ENCODE results near the gene MYD88.
"Not testable (repeated sequence)": the region's sequence is repeated elsewhere in the genome, so short reads cannot be mapped to it uniquely, and the experiment has no call there.

The MYD88 gene

DNA sequence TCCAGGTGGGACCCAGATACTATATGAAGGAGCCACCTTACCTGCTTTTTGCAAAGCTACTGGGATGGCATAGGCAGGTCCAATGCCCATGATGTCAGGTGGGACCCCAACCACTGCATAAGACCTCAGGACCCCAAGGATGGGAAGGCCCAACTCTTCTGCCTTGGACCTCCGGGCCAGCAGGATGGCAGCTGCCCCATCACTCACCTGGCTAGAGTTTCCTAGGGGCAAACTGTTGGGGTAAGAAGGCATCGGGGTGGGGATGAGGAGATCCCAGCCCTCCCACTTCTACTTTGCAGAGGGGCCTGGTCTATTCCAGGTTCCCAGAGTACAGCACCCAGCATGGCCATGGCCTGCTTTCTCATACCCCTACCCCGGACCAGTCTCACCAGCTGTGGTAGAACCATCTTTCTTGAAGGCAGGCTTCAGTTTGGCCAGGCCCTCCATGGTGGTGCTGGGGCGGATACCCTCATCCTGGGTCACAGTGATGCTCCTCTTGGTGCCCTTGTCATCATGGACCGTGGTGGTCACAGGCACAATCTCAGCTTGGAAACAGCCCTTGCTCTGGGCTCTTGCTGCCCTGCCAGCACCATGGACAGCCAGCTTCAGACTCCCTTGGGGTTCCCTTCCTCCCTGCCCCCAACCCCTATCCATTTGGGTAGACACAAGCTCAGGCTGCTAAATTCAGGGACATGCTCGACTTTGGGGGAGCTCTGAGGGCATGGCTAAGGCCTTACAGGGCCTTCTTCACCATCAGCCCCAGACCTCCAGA is 12.2 kb upstream of the MYD88 start:
- no peak for DNase-seq (ENCODE audit: low spot score)

DNA sequence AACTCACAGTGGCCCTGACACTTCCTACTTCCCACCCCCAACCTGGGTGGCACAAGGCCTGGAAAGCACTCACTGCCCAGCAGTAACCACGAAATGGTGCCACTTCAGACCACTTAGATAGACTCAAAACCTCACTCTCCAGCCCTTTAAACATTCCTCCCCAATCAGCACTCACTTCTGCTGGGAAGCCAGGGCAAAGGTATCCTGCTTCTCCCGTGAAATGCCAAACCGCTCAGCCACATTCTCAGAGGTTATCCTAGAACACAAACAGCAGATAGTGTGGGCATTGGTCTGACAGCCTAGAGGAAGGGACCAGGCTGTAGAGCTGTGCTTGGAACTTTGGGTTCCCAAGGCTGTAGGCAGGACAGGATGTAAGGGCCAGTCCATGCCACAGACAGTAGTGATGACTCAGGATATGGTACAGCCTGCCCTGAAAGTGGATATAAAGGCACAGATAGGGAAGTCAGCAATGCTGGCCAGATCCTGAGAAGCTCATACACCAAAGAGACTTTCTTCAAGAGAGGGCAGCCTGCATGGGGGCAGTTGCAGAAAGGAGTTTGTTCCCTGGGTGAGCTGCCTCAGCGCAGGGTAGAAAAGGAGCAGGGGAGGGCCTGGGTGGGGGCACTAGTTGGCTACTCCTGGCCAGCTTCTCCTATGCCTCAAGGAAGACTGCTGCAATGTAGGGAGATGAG is 10.7 kb upstream of the MYD88 start:
- no peak for DNase-seq (ENCODE audit: low spot score)

DNA sequence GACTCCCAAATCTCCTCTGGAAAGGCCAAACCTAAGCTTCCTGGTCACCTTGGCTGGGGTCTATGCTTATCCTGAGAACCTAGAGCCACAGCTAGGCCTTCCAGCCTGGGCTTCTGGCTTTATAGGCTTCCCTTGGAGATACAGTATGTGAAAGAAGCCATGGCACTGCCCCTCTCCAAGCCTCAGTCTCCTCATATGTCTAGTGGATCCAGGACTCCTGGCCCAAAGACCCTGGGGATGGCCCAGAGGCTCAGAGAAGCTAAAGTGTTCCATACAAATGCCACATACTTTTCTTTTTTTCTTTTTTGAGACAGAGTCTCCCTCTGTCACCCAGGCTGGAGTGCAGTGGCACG is 10.2 kb upstream of the MYD88 start:
- DNase-seq (ENCODE audit: low spot score), result no peak

DNA sequence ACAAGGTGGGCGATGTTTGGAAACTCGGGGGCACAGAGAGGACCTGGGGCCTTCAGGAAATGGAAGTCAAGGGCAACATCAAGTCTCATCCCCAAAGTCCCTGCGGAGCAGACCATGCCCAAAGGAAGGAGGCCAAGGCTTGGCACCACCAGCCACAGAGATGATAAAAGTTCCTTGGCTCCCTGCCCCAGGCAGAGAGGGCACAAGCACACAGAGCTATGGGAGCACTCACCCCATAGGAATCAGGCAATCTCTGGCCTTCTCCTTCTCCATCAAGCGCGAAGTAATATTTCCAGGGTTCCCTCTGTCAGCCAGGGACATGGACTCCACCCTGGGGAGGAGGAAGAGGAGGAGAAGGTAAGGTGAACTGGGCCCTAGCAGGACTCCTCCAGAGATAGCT is 9.4 kb upstream of the MYD88 start:
- no peak for DNase-seq (ENCODE audit: low spot score)

DNA sequence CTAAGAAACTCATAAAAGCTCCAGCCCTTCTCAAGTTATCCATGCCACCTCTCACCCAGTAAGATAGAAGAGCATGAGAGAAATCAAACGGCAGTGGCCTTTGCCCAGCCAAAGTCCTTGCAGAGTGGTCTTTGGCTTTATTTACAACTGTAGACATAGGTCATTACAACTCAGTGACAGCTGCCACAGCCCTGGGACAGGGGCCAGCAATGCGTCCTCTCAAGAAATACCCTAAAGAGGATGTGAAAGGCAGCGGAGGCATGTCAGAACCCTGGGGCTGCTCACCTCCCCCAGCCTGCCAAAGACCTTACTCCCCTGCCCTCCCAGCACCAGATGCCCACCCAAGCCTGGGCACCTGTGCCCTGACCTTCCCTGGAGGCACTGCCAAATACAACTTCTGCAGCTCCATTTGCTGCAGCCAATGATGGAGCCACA is 7.8 kb upstream of the MYD88 start:
- DNase-seq (ENCODE audit: low spot score), result no peak

DNA sequence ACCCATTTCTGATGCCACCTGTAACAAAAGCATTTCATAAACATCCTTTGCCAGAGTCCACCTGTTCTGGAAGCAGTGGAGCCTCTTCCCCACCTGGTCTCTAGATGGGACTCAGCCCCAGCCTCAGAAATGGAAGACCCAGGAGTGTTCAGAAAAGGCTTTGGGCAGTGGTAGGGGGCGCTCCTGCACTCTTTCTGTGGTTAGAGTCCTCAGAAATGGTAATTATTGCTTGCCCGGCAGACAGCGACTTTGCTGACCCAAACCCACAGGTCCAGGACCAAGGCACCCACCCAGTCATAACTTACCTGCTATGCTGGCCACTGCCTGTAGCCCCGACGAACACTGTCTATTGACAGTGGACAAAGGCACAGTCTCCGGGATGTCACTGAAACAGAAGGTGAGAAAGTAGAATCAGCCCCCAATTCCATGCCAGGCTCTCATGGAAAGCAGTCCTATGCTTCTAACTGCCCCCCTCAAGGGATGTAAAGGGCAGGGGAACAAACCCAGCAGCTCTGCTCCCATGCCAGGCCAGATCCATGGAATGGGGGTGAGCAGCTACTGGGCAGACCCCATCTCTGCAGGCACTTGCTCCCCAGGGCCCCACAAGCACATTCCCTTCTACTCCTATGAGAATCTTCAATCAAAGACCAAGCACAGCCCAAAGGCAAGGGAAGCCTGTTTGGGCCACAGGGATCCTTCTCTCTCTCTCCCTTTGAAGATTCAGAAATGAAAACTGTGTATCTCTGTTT is 6.7 kb upstream of the MYD88 start:
- DNase-seq (ENCODE audit: low spot score), result peak; percentile 66

DNA sequence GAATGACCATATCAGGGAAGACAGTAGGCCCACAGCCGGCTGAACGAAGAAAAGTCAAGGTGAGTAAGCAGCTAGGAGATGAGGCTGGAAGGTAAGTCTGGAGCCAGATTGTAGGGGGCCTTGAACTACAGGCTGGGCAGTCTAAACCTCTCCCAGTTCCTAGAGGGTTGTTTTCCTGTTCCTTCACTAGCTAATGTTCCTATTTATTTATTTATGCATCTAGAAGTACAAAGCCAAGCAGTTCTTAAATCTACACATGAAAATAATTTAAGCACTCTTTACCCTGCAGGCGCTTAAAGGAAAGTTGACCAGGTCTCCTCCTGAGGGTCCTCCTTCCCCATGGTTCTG is 5.3 kb upstream of the MYD88 start:
- DNase-seq (ENCODE audit: low spot score), result no peak

DNA sequence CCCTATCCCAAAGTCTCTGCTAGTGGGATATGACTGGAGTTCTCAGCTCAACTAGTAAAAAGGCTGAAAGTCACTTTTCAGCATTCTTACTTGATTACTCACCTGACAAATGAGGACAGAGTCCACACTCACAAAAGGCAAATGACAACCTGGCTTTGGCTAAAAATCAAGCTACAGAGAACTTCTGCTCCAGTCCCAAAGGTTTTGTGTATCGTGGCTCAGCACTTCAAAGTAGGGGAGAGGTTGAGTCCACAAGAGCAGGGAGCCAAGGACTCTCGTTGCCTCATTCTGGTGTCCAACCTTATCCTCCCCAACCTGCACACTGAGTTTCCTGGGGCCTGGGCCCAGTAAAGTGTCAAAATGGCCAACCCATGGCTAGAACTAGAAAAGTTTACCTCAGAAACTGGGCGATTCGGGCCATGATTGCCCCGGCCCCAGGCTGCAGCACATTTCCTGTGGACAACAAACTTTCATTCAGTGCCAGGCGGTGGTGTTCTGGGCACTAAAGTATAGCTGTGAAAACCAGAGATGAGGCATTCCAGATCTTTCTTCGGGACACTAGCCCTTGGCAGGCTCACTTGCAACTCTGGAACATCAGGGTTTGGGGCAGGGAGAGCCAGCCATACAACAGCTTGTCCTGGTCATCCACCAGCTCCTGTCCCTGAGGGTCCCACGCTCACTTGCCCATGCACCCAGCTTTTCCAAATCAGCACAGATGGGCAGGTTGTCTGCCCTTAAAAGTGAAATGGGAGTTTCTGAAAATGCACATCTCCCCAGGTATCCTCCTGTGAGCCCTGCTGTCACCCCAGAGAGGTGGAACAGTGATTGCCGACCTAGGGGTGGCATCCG is 4.7 kb upstream of the MYD88 start:
- peak; percentile 66 for DNase-seq (ENCODE audit: low spot score)

DNA sequence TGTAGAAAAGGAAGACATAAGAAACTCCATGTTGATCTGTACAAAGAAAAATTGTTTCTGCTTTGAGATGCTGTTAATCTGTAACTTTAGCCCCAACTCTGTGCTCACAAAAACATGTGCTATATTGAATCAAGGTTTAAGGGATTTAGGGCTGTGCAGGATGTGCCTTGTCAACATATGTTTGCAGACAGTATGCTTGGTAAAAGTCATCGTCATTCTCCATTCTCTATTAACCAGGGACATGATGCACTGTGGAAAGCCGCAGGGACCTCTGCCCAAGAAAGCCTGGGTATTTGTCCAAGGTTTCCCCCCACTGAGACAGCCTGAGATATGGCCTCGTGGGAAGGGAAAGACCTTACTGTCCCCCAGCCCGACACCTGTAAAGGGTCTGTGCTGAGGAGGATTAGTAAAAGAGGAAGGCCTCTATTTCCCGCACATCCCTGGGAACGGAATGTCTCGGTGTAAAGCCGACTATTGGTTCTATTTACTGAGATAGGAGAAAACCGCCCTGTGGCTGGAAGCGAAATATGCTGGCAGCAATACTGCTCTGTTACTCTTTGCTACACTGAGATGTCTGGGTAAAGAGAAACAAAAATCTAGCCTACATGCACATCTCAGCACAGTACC is 3.8 kb upstream of the MYD88 start:
- not testable (repeated sequence) for DNase-seq (ENCODE audit: low spot score)

DNA sequence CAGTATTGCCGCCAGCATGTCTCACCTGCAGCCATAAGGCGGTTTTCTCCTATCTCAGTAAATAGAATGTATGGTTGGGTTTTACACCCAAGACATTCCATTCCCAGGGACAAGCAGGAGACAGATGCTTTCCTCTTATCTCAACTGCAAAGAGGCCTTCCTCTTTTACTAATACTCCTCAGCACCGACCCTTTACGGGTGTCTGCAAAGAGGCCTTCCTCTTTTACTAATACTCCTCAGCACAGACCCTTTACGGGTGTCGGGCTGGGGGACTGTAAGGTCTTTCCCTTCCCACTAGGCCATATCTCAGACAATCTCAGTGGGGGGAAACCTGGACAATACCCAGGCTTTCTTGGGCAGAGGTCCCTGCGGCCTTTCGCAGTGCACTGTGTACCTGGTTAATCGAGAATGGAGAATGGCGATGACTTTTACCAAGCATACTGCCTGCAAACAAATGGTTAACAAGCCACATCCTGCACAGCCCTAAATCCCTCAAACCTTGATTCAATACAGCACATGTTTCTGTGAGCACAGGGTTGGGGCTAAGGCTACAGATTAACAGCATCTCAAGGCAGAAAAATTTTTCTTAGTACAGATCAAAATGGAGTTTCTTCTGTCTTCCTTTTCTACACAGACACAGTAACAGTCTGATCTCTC is 2.7 kb upstream of the MYD88 start:
- DNase-seq (ENCODE audit: low spot score), result not testable (repeated sequence)

DNA sequence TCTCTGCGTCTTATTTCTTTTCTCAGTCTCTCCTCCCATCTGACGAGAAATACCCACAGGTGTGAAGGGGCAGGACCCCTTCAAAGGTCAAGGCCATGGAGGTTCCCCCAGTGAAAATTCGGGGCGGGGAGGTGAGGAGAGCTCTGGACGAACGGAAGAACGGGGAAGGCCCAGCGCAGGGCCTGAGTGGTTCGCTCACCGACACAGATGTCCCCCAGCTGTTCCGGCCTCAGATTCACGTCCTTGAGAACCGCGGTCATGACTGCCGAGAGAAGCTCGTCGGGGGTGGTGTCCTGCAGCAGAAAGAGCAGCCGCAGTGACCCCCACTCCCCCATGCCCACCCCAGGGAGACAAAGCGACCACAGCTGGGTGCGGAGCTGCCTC is 2.1 kb upstream of the MYD88 start:
- no peak for DNase-seq (ENCODE audit: low spot score)

DNA sequence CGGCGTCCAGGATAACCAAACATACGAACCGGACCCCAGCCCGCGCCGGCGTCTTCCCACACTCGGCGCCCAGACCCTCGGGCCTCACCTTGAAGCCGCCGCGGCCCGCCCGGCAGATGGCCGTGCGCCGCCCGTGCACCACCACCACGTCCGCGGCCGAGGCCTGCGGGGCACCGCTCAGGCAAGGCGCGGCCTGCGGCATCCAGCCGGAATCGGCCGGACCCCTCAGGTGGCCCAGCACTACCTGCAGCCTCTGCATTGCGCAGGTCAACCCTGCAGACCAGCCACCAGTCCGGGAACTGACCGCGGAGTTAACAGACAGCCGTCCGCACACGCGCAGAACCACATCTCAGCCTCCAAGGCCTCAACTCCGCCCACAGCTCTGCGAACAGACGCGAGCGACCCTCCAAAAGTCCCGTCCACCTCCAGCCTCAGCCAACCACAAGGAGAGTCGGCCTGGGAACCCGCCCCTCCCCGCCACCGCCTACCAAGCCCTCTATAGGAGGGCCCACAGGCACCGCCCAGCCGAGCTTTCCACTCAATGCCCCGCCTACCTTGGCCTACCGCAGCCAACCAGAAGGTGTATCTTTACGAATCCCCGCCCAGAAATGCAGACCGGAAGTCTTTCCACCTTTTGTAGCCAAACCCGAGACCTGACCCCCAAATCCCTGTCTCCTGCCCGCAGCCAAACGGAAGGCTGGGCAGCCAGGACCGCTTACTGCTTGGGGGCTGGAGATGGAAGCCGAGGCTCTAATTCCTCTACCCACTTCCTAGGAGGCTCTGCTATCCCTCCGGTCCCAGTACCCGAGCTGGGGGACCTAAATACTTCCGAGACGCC is 1.5 kb upstream of the MYD88 start, which contains the start of gene ACAA1:
TSS of gene ACAA1 (minus strand) at position 351 of the 838 bp plus-strand sequence. CDS start at position 259, 92 bp downstream.
- peak; percentile 96 for DNase-seq (ENCODE audit: low spot score)

DNA sequence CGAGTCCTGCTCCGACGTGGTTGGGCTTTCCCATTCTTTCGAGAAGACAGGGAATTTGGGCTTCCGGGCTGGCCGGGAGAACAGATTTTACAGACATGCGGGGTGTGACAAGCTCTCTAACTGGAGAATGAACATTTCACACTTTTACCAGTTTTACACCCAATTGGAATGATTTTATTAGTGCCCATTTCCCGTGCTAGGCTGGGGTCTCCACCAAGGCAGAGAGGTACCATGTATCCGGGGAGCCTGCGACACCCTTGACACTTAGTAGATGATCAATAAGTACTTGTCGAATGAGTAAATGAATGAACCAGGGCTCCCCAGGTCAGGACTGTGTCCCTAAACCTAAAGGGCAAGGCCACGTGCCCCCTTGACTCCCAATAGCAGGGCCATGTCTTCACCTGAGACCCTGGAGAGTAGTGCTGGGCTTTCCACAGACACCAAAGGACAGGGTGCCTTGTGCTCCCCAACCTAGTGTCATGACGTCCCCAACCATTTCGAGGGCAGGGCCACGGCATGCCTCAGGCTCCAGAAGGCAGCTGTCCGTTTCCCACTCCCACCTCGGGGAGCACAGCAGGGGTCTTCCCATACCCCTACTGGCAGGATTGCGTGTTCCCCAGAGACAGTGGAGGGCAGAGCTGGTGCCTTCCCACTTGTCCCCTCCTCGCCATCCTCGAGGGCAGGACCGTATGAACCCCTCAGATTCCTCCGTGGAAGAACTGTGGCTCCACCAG is 679 bp upstream of the MYD88 start:
- DNase-seq (ENCODE audit: low spot score), result no peak

DNA sequence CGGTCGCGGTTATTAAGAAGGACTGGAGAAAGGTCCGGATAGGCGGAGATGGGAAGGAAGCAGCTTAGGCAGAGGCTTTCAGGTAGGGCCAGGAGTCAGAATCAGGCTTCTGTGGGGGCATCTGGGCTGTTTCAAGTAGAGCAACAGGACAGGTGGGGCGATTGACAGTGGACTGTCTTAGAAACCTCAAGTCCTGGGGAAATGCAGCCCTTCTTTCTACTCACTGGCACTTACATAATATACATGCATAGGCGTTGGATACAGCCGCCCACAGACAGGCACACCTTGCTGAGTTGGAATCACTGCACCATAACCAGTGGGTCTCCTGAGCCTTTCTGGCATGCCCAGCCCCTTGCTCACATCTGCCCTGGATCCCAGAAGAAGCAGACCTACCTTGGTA is 730 bp downstream of the MYD88 start:
- DNase-seq (ENCODE audit: low spot score), result no peak

DNA sequence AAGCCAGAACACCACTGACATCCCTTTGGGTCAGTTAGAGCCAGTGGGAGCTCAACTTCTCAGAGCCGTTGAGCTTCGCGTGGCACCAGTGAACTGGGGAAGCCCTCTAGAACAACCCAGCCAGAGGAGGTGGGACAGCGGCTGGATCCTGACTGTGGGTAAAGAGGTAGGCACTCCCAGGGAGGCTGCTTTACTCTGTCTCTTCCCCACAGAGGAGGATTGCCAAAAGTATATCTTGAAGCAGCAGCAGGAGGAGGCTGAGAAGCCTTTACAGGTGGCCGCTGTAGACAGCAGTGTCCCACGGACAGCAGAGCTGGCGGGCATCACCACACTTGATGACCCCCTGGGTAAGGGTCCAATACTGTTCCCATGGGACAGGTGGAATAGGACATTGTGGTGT is 1.2 kb downstream of the MYD88 start:
- DNase-seq (ENCODE audit: low spot score), result no peak

DNA sequence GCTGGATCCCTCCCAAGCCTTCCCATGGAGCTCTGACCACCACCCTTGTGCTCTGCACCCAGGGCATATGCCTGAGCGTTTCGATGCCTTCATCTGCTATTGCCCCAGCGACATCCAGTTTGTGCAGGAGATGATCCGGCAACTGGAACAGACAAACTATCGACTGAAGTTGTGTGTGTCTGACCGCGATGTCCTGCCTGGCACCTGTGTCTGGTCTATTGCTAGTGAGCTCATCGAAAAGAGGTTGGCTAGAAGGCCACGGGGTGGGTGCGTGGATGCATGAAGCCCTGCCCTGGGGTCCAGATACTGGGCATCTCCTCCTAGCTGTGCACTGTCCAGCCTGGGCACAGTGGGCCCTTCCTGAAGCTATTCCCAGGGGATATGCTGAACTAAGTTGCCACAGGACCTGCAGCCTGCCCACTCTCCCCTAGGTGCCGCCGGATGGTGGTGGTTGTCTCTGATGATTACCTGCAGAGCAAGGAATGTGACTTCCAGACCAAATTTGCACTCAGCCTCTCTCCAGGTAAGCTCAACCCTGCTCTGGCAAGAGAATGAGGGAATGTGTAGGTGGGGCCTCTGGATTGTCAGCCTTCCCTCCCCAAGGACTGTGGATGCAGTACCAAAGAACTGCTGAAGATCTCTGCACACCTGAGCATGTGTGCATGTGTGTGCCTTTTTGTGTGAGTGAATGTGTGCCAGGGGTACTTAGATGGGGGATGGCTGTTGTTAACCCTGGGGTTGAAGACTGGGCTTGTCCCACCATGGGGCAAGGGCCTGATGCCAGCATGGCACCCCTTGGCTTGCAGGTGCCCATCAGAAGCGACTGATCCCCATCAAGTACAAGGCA is 2.1 kb downstream of the MYD88 start:
- no peak for DNase-seq (ENCODE audit: low spot score)

DNA sequence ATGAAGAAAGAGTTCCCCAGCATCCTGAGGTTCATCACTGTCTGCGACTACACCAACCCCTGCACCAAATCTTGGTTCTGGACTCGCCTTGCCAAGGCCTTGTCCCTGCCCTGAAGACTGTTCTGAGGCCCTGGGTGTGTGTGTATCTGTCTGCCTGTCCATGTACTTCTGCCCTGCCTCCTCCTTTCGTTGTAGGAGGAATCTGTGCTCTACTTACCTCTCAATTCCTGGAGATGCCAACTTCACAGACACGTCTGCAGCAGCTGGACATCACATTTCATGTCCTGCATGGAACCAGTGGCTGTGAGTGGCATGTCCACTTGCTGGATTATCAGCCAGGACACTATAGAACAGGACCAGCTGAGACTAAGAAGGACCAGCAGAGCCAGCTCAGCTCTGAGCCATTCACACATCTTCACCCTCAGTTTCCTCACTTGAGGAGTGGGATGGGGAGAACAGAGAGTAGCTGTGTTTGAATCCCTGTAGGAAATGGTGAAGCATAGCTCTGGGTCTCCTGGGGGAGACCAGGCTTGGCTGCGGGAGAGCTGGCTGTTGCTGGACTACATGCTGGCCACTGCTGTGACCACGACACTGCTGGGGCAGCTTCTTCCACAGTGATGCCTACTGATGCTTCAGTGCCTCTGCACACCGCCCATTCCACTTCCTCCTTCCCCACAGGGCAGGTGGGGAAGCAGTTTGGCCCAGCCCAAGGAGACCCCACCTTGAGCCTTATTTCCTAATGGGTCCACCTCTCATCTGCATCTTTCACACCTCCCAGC is 2.9 kb downstream of the MYD88 start:
- DNase-seq (ENCODE audit: low spot score), result no peak

DNA sequence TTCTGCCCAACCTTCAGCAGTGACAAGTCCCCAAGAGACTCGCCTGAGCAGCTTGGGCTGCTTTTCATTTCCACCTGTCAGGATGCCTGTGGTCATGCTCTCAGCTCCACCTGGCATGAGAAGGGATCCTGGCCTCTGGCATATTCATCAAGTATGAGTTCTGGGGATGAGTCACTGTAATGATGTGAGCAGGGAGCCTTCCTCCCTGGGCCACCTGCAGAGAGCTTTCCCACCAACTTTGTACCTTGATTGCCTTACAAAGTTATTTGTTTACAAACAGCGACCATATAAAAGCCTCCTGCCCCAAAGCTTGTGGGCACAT is 3.5 kb downstream of the MYD88 start:
- no peak for DNase-seq (ENCODE audit: low spot score)
